T1000 (cell line): Measurements from ENCODE around the gene TMEM131.

Experiments
- DNase-seq: peaks from one replicate; lab custom pipeline; 2025; ENCODE audit warnings: mixed read lengths; lab: John Stamatoyannopoulos, UW

Gene TMEM131

DNA sequence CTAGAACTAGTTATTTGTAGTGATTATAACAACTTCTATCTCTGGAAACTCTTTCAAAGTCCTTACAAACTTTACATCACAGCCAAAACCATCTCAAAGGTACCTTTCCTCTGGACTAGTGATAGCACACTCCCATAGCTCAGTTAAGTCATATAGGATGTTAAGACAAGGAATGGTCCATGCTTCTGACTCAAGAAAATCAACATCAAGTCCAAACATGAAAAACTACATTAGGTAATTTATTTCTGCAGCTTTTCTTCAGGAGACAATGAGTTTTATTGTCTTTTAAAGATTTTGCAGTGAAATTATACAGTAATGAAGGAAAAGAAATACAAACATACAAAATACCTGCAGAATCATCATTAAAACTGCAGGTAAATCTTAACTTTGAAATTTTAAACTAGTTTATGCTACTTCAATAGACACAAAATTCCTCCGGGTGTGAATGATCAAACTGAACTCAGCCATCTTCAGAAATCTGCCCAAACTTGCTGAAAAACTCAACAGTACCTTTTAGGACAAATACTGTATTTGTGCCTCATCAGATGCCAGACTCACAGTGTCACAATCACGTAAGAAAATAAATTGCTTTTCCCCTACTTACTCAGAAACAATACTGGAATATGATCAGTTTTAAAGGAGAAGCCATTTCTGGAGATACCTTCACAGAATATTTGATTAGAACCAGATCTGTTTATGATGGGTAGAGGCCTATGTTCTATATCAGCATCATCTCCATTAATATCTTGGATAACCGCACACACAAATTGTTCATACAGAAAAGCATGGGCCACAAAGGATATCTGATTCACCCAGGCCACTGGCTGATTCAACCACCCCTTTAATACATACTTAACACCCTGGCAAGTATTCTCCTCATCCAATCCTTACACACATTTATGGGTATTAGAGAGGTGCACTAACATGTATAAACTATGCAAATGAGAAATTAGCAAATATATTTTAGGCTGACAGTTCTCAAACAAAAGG is 2.6 kb downstream of the TMEM131 start:
- DNase-seq = no peak

DNA sequence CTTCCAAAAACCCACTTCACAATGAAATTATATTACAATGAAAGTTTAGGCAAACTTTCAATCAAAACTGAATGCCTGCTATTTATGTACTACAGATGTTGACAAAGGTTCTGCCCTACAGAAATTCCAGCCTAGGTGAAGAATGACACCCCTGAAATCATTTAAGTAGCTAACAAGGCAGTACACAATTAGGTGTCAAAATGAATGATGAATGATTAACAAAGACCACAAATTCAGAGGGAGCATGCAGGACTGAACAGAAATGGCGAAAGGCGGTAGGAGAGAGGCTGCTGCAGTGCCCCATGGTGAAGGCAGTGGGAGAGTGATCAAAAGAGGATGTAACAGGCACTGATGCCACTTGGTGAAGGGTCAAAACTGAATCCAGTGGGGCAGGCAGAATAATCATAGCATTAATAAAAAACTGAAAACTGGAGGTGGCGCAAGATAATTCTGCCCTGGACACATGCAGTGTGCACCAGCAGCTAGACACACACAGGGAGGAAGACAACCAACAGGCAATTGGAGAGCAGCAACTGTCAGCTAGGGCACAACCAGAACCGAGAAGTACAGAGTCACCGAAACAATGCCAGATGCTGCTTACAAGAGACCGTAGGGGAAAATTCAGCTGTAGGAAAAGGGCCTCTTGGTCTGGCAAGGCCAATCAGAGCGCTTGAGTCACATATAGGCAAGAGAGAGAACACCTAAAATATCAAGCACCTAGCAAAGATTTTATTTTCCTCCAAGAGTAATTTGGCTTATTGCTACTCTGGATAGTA is 4.5 kb downstream of the TMEM131 start:
- no peak for DNase-seq

DNA sequence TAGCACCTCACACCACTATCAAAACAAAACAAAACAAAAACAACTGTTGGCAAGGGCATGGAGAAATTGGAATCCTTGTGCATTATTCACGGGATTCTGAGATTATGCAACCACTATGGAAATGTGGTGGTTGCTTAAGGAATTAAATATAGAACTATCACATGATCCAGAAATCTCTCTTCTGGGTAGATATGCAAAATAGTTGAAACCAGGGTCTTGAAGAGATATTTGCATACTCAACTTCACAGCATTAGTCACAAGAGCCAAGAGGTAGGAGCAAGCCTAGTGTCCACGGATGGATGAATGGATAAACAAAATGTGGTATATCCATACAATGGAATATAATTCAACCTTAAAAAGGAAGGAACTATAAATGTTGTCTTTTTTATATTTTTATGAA is 7.0 kb downstream of the TMEM131 start:
- DNase-seq = no peak

DNA sequence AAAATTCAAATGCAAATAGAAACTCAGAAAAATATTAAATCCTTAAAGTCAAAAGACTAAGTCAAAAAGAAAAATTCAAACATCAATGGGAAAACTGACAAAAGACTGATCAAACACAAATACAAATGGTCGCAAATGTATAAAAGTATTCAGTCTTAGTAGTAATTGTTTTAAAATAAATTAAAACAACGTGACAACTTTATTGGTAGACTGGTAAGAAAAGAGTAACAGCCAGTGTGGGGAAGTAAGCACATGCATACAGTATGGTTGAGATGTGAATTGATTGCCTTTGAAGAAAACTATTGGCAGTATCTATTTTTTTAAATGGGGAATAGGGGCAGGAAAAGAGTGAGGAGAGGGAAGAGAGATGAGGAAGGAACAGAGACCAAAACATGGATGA is 9.8 kb downstream of the TMEM131 start:
- DNase-seq = no peak

DNA sequence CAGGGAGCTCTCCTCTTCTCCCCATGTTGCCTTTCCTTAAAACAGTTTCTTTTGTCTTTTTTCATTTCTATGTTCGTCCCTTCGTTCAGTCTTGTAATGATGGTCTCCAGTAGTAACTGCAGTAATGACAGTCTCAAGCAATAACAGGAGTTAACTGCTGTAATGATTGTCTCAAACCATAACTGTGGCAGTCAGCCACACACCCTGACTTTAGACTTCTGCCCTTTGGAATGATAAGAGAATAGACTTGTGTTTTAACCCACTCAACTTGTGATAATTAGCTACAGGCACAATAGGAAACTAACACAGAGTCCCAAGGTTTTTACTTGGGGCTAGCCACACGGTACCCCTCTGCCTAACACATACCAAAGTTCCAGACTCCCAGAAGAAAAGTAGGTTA is 12.1 kb downstream of the TMEM131 start:
- no peak for DNase-seq

DNA sequence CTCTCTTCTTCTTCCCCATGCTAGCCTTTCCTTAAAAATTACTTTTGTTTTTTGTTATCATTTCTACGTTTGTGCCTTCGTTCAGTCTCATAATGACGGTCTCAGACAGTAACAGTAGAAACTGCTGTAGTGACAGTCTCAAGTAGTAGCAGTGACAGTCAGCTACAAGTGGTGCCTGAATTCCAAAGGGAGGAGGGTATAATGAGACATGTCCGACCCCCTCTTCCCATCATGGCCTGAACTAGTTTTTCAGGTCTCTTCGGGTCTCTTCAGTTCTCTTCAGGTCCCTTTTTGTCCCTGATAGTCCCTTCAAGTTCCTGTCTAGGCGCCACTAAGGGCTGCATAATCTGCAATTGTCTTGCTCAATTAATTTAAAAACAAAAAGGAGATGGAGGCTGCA is 12.6 kb downstream of the TMEM131 start:
- no peak for DNase-seq

DNA sequence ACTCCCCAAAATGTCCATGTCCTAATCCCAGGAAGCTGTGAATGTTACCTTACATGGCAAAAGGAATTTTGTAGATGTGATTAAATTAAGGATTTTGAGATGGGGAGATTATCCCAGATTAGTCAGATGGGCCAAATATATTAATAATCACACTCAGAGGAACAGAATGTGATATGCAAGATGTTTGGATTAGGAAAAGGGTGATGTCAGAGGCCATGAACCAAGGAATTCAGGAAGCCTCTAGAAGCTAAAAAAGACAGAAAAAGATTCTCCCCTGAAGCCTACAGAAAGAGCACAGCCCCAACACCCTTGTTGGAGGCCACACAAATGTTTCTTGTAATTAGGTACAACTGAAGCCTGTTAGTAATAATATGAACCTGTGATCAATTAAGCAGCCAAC is 13.1 kb downstream of the TMEM131 start:
- no peak for DNase-seq

DNA sequence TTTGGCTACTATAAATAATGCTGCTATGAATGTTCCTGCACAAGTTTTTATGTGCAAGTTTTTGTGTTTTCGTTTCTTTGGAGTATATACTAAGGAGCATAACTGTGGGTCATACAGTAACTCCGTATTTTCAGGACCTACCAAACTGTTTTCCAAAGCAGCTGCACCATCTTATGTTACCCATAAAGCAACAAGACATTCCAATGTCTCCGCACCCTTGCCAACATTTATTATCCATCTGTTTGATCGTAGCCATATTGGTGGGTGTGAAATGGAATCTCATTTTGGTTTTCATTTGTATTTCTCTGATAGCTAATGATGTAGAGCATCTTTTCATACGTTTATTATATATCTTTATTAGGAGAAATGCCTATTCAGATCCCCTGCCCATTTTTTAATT is 13.8 kb downstream of the TMEM131 start:
- DNase-seq = no peak

DNA sequence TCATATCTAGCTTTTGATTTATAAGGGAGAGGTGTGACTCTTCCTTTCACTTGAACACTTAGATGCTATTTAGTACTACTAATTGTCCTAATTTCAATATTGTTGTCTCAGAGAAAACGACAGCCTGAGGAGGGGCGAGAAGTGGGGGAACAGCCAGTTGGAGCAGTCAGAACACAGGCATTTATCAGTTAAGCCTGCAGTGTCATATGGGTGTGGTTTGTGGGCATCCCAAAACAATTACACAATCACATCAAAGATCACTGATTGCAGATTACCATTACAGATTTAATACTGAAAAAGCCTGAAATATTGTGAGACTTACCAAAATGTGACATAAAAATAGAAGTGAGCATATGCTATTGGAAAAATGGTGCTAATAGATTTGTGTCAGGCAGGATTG is 15.8 kb downstream of the TMEM131 start:
- DNase-seq = no peak

DNA sequence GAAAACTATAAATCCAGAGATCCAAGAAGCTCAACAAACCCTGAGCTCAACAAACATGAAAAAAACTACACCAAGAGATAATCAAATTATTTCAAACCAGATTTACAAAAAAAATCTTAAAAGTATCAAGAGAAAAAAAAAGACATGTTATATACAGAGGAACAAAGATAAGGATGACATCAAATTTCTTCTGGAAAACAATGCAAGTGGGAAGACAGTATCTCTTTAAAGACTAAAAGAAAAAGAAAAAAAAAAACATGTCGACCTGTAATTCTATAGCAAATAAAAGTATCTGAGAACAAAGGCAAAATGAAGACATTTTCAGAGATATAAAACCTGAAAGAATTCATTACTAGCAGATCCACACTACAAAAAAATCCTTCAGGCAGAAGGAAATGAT is 21.3 kb downstream of the TMEM131 start:
- DNase-seq = no peak

DNA sequence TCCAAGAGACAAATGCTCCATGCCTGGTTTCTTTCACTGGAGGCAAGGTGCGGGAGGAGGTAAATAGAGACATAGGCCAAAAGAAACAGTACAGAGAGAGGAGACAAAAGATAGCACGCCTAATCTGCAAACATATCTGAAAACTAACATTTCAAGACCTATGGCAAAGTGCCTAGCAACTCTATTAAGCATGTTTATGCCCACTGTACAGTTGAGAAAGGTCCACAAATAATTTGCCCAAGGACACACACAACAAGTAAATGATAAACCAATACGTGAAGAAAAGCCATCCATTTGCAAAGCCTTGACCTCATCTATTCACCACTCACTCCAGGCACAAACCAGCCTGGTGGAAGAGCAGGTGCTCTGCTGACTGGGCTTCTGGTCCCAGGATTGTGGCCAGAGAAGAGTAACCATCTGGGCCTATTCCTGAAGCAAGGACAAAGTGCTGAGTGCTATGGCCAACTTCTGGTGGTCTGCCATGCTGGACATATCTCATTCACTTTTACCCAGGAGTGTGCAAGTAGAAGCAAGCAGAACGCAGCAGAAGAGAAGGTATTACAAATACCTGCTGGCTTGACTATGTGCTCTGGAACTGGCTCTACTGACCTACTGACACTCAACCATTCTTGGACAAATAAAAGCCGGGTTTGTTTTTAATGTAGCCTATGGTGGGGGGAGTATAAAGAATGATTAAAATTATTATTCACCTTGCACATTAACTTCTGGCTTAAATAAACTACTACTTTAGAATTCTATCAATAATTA is 25.3 kb downstream of the TMEM131 start:
- no peak for DNase-seq

DNA sequence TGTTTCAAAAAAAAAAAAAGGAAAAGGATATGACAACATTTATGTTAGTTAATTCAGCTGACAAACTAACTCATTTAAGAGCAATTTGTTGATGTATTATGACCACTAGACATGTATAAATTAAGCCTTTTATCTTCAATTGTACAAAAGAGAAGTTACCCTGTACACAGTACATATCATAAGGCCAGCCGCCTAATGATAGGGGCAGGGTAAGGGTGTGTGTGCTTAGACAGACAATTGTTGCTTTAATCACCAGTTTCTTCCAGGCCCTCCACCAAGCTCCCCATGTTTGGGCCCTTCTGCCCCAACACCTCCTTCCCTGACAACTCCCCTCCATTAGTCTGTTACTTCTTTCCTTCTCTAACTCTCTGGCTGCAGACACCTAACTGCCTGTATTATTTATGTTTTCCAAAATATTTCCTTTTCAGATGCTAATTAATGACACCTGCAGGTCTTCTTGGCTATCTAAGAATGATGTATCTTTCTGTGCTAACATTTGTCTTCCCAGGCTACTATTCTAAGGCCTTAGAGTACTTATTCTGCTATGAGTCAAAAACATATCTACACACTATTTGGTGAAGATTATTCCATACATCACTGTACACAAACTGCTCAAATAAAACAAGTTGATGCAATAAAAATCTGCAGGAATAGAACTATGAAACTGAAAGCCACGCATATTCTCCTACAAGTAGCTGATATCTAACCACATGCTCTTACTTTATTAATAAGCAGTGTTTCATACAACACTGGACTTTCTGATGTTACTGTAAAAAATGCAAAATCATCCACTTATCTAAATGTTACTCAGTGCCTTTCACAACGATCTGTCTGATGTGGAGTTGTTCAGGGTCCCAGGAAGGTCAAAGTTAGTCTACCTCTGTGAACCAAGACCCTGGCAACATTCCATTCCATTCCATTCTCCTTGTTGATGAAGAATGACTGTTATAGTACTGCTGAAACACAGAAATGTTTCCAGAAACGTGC is 26.4 kb downstream of the TMEM131 start:
- no peak for DNase-seq

DNA sequence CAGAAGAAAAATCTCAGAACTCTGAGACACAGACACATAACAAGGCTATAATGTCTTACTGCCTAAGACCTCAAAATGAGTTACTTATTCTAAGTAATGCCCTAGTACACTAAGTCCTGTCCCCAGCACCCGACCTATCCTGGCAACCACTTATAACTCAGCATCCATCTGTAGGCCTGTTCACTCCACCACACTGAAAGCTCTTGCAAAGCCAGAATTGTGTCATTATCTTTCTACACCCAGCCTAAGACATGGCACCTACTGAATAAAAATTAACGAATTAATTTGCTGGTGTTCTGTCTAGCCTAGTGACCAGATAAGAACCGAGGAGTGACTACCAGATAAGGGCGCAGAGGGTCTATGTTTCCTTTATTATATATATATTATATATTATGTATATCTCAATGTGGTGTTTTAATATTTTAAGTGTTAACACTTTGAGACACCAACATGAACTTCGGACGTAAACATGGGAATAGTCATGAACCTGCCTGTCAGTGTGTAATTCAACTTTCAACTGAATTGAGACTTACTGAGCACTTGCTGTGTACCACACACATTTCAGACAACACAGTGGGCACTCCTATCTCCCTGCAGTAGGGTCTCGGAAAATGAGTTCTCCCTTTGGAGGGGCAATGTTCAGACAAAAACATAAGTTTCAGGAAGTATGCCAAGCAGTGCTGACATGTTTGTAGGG is 27.7 kb downstream of the TMEM131 start:
- DNase-seq = no peak

DNA sequence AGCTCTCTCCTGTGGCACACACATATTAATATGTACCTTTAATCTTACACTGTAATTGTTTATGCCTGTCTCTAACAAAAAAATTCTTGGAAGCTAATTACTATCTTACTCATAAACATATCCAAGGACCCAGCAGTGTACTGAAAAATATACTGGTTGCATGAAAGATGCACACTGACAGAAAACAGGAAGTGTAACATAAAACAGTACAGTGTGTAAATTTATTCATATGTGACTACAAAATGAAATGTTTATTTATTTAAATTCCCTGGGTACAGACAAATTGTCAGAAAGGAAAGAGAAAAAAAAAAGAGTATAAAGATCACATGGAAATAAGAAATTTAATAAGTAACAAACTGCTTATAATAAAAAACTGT is 28.5 kb downstream of the TMEM131 start:
- DNase-seq = no peak

DNA sequence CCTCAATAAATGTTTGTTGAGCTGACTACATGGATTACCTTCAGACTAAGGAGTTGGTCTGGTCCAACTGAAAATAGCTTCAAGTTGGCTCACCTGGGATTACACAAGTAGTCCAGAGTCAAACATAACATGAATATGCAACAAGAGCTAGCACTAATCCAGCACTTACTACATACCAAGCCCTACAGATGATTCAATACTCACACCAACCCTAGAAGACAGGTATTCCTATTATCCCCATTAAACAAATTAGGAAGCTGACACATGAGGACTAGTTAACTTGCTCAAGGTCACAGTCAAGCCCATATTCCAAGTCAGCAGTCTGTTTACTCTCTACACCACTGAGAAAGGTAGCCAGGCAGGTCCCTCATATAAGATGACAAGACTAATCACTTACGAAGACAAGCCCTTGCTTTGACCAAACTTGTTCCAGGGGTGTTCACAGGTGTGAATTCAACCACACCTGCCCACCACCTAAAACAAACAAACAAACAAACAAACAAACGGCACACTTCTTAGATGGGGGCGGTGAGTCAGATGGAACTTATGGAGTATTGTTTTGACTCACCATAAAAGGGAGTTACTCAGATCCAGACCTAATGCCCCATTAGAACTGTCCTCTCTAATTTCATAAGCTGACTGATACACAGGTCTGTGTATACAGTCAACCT is 29.1 kb downstream of the TMEM131 start:
- no peak for DNase-seq

DNA sequence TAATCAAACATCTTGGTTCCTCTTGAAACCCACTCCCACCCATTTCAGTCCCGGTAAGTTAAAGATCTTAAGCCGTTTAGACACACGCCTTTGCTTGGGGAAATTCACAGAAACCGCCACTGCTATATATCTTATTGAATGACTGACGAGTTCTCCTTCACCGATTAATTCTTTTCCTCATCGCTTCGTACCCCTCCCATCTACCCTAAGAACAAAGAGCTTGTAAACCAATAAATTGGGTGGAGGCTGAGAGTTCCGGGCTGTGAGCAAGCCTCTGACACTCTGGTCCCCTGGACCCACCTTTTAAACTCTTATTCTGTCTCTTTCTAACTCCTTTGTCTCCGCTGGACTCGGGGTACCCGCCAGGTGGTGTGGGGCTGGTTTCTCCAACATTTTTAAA is 30.6 kb downstream of the TMEM131 start:
- DNase-seq = no peak

DNA sequence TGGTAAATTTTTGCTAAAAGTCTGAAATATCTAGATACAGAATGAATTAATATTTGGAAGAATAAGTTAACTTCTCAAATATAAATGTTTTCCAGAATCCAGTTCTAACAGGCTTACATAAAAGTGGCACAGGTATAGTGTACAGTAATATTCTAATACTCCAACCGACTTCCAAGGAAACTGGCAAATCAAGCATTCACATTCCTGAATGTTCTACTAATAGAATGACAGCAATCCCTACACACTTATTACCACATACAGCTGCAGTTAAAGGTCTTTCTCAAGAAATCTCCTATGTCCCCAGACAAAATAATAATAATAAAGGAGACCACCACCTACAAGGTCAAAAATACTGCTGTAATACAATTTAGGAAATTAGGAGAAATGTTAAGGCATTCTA is 31.9 kb downstream of the TMEM131 start:
- DNase-seq = no peak

DNA sequence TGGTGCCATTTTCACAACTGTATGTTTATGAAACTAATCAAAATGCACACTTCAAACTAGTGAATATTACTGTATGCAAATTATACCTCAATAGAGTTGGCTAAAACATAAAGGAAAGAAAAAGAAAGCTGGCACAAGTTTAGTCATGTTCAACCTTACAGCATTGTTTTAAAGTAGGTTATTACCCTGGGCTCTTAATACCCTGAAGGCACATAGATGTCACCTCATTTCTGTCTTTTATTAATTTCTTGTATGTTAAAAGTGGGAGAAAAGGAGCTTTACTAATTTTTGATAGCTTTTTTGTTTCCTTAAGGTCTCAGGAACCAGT is 32.7 kb downstream of the TMEM131 start:
- DNase-seq = no peak

DNA sequence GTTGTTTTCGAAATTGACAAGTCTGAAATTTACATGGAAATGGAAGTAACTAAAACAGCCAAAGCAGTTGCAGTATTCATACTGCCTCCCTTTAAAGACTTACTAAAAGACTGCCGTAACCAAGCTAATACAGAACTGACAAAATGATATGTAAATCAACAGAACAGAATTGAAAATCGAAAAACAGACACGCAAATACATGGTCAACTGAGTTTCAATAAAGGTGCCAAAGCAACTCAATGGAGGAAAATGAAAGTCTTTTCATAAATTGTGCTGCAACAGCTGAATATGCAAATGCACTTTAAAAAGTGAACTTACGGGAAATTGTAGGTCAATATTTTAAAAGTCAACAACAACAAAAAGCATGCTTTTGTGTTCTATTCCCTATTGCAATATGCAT is 34.2 kb downstream of the TMEM131 start:
- DNase-seq = no peak

DNA sequence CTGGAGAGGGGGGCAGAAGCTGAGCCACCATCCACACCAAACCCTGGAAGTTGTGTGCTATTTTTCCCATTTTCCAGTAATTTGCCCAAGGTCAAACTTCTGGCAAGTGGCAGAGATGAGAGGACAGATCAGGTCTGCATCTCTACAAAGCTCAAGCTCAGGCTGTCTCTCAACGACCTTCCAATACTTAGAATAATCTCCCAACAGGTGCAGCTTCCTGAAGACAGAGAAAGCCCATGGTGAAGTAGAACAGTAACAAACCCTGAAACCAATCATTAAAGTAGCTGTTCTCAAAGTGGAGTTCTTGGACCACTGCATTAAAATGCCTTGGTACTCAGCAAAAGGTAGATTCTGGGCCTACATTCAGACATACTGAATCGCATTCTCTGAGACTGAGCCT is 37.6 kb downstream of the TMEM131 start:
- no peak for DNase-seq
